ENCODE data around the gene POLG. TPM values are rescaled to one million over a fixed set of nuclear protein-coding genes. Genes with fewer than 3 reads are reported as not detected.

Gene POLG
- total and polyA plus RNA-seq, 2 of the 4 experiments (the other 2 are of a cell fraction): 19.9 to 30.6 TPM

- no peaks in the 10 kb centered on the region for H3K4me1 ChIP-seq (ENCODE audit: control insufficient read depth, insufficient read depth, low read length)
- H3K36me3 ChIP-seq (ENCODE audit: control insufficient read depth, insufficient read depth, low read length): peaks cover 1% of the 10 kb centered on the region; the same call in 1 of the 2 replicates
- POLR2A ChIA-PET (ENCODE audit: unreplicated experiment): no interaction called here
- H2BK5ac ChIP-seq (ENCODE audit: low read depth, low read length, poor library complexity, severe bottlenecking): no peak overlapping the region
- intact Hi-C loops (cut with micrococcal nuclease) (no loop called here), dilution Hi-C loops (cut with HindIII; ENCODE audit: low sequenced_read_pairs, unreplicated experiment) (no loop called here), in situ Hi-C loops (cut with MboI; ENCODE audit: low sequenced_read_pairs) (no loop called here)
- H4K5ac ChIP-seq (ENCODE audit: low read depth, low read length): no peak overlapping the region
- H4K8ac ChIP-seq (ENCODE audit: low read depth in 2 of 2, low read length in 2 of 2): no peak overlapping the region
- H3K4ac ChIP-seq (ENCODE audit: low read depth, low read length): no peak overlapping the region
- H2BK15ac ChIP-seq (ENCODE audit: low read depth, low read length): no peak overlapping the region
- peaks cover 3% of the 10 kb centered on the region in 2 experiments; a peak in 2 of 4 replicates for H3K79me1 ChIP-seq (ENCODE audit: low read depth in 1 of 2, low read length in 2 of 2)
- ATAC-seq (ENCODE audit: low read depth) (no peak), DNase-seq (no peak)
- H3K9me1 ChIP-seq (ENCODE audit: insufficient read depth, low read length): no peaks in the 10 kb centered on the region
- H3K27me3 ChIP-seq (ENCODE audit: control insufficient read depth, insufficient read depth, low read length): no peaks in the 10 kb centered on the region
- H3K23ac ChIP-seq (ENCODE audit: low read depth, low read length): no peak overlapping the region
- no peak overlapping the region for H3K18ac ChIP-seq (ENCODE audit: low read depth, low read length)
- H3K9me3 ChIP-seq (ENCODE audit: control insufficient read depth, insufficient read depth, low read length): no peaks in the 10 kb centered on the region
- H3K4me3 ChIP-seq (ENCODE audit: insufficient read depth, low read depth, low read length): no peak overlapping the region
- WGBS, 2 experiments (ENCODE audit: extremely low coverage in 2 of 2, insufficient read length in 1 of 2): 100% methylated on average over 2 of the region's 4 CpGs; no CpG with 5 or more reads in 1 of the 2 experiments
- no peak overlapping the region for H2AFZ ChIP-seq (replicated peaks; ENCODE audit: low read length, poor library complexity)
- TF ChIP-seq, protein P1, sequence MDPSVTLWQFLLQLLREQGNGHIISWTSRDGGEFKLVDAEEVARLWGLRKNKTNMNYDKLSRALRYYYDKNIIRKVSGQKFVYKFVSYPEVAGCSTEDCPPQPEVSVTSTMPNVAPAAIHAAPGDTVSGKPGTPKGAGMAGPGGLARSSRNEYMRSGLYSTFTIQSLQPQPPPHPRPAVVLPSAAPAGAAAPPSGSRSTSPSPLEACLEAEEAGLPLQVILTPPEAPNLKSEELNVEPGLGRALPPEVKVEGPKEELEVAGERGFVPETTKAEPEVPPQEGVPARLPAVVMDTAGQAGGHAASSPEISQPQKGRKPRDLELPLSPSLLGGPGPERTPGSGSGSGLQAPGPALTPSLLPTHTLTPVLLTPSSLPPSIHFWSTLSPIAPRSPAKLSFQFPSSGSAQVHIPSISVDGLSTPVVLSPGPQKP (IDR thresholded peaks at IDR 0.05; ENCODE audit: borderline replicate concordance, low read depth, low read length): no peak
- TF ChIP-seq CTCF (conservative IDR thresholded peaks at IDR 0.05; ENCODE audit: low read depth, low read length) (no peak), FOS (IDR thresholded peaks at IDR 0.05; ENCODE audit: low read depth, low read length) (no peak), BHLHE40 (IDR thresholded peaks at IDR 0.05; ENCODE audit: low read depth, low read length) (no peak)
- H2AK5ac ChIP-seq (ENCODE audit: low read depth, low read length): no peak overlapping the region
- no peak overlapping the region for H3K27ac ChIP-seq (ENCODE audit: insufficient read depth, low read length)
- no peaks in the 10 kb centered on the region for H4K20me1 ChIP-seq (ENCODE audit: insufficient read depth, low read length)
- H3K56ac ChIP-seq (ENCODE audit: extremely low read depth, insufficient read depth, low read length): no peak overlapping the region
- H4K91ac ChIP-seq (ENCODE audit: insufficient read depth, low read depth, low read length): no peak overlapping the region
- H2AK9ac ChIP-seq (replicated peaks; ENCODE audit: low read depth, low read length, poor library complexity): no peak overlapping the region
- no peak overlapping the region for H3K14ac ChIP-seq (replicated peaks; ENCODE audit: low read depth, low read length)
- no peak overlapping the region for H3K4me2 ChIP-seq (ENCODE audit: low read depth, low read length)
- no peak overlapping the region for H3K9ac ChIP-seq (ENCODE audit: low read depth, low read length)
- no peak overlapping the region for H2BK20ac ChIP-seq (ENCODE audit: low read depth, low read length)
- CTCF ChIA-PET: interaction anchor here (0.6 to 1.3 kb wide), 2 partner anchors 21 to 76 kb away, joined by 4 to 5 read pairs; no protein-coding TSS in a partner anchor
- no peak overlapping the region for H2BK120ac ChIP-seq (ENCODE audit: low read depth, low read length)
- no TSS peak for BruUV-seq (replicated peaks)
These were observed 51.4 kb downstream of the POLG start for GRCh38 chr15:89283201-89283600.

Data from IMR-90 (cell line).